GM19193 (cell line): Measurements from ENCODE around the gene EGFR.

Source experiments
- POLR2A ChIP-seq: IDR thresholded peaks from 4 replicates; pipeline ENCODE4 v1.6.1; 2011; ENCODE audit not compliant: insufficient read depth, insufficient read length; ENCODE audit errors: extremely low read depth

EGFR gene

GRCh38 chr7:55092975-55093373, 74.2 kb downstream of the EGFR start:
- no peak for TF ChIP-seq POLR2A

- no peak for TF ChIP-seq POLR2A
Observed at GRCh38 chr7:55093674-55094073, 74.9 kb downstream of the EGFR start.

GRCh38 chr7:55094092-55094690, 75.4 kb downstream of the EGFR start:
- no peak for TF ChIP-seq POLR2A

GRCh38 chr7:55095672-55096071, 76.9 kb downstream of the EGFR start:
- TF ChIP-seq POLR2A = no peak

- TF ChIP-seq POLR2A = no peak
Observed at GRCh38 chr7:55096323-55096722, 77.5 kb downstream of the EGFR start.

GRCh38 chr7:55097100-55097499, 78.3 kb downstream of the EGFR start:
- TF ChIP-seq POLR2A = no peak

- no peak for TF ChIP-seq POLR2A
Observed at GRCh38 chr7:55099066-55099820, 80.4 kb downstream of the EGFR start.

GRCh38 chr7:55099821-55100543, 81.2 kb downstream of the EGFR start:
- TF ChIP-seq POLR2A = no peak

GRCh38 chr7:55100544-55101327, 81.9 kb downstream of the EGFR start:
- no peak for TF ChIP-seq POLR2A

GRCh38 chr7:55101359-55101758, 82.5 kb downstream of the EGFR start:
- no peak for TF ChIP-seq POLR2A

- no peak for TF ChIP-seq POLR2A
Observed at GRCh38 chr7:55104123-55104522, 85.3 kb downstream of the EGFR start.

- no peak for TF ChIP-seq POLR2A
Observed at GRCh38 chr7:55104712-55105433, 86.1 kb downstream of the EGFR start.

- TF ChIP-seq POLR2A = no peak
Observed at GRCh38 chr7:55105952-55106351, 87.1 kb downstream of the EGFR start.

GRCh38 chr7:55107946-55108345, 89.1 kb downstream of the EGFR start:
- no peak for TF ChIP-seq POLR2A
